ENCODE measurements around the gene IL13.

- TF ChIP-seq CTCF (conservative IDR thresholded peaks at IDR 0.05) (no peak), ZFX (IDR thresholded peaks at IDR 0.05) (no peak)
Measured at GRCh38 chr5:132677682-132678400, 19.9 kb downstream of the IL13 start.
